Osteocyte (in vitro differentiated cells): Measurements from ENCODE around the gene SNRK. TPM values are rescaled to one million over a fixed set of nuclear protein-coding genes. Genes with fewer than 3 reads are reported as not detected.

Experiments used
- DNase-seq: peaks from one replicate; pipeline ENCODE4 v3.0.0; 2021; ENCODE audit warnings: mixed read lengths; ENCODE audit not compliant: unreplicated experiment; ENCODE audit errors: extremely low spot score
- H3K27ac Mint-ChIP-seq: one replicate; pipeline ENCODE4 v1.8.0; 2021; ENCODE audit warnings: mild to moderate bottlenecking, mixed read lengths; ENCODE audit not compliant: unreplicated experiment
- H3K27me3 Mint-ChIP-seq: one replicate; pipeline ENCODE4 v1.8.0; 2021; ENCODE audit warnings: mixed read lengths; ENCODE audit not compliant: unreplicated experiment
- H3K36me3 Mint-ChIP-seq: one replicate; pipeline ENCODE4 v1.8.0; 2021; ENCODE audit warnings: mixed read lengths; ENCODE audit not compliant: unreplicated experiment
- H3K4me1 Mint-ChIP-seq: one replicate; pipeline ENCODE4 v1.8.0; 2021; ENCODE audit warnings: mixed read lengths; ENCODE audit not compliant: unreplicated experiment
- H3K4me3 Mint-ChIP-seq: one replicate; pipeline ENCODE4 v1.8.0; 2021; ENCODE audit warnings: mild to moderate bottlenecking, moderate library complexity, mixed read lengths; ENCODE audit not compliant: unreplicated experiment
- H3K9me3 Mint-ChIP-seq: one replicate; pipeline ENCODE4 v1.8.0; 2021; ENCODE audit warnings: mixed read lengths; ENCODE audit not compliant: unreplicated experiment
- total RNA-seq: library from RNA; stranded (reverse); gene quantifications from 2 replicates; pipeline ENCODE4 v1.2.1, GENCODE V29; 2021
- TF ChIP-seq, protein P1 (sequence below): fragments of 200-600 bp; sonication (generic); IDR thresholded peaks from 2 replicates; pipeline ENCODE4 v1.5.0; 2021; ENCODE audit warnings: antibody characterized with exemption, mild to moderate bottlenecking, moderate library complexity

Gene SNRK
- total RNA-seq, 1 donor from 2014 or later: 25.9 TPM

DNA sequence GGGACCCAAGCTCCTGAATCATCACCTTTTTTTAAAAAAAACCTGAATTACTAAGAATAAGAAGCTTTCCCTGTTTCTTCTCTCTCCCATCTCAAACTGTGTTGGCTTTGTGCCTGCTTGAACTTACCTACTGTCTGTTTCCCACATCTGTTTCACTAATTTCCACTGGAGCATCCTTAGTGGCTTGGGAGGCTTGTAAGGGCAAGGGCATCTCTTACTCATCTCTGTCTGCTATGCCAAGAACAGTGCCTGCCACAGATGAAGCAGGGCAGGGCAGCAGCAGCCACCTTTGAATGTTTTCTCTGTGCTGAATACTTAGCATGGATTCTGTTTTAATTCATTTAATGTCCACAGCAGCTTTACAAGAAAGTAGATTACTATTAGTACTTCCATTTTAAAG, 42.3 kb downstream of the SNRK start:
- H3K27ac Mint-ChIP-seq: no peak overlapping the region
- no peaks in the 10 kb centered on the region for H3K9me3 Mint-ChIP-seq
- TF ChIP-seq, protein P1, sequence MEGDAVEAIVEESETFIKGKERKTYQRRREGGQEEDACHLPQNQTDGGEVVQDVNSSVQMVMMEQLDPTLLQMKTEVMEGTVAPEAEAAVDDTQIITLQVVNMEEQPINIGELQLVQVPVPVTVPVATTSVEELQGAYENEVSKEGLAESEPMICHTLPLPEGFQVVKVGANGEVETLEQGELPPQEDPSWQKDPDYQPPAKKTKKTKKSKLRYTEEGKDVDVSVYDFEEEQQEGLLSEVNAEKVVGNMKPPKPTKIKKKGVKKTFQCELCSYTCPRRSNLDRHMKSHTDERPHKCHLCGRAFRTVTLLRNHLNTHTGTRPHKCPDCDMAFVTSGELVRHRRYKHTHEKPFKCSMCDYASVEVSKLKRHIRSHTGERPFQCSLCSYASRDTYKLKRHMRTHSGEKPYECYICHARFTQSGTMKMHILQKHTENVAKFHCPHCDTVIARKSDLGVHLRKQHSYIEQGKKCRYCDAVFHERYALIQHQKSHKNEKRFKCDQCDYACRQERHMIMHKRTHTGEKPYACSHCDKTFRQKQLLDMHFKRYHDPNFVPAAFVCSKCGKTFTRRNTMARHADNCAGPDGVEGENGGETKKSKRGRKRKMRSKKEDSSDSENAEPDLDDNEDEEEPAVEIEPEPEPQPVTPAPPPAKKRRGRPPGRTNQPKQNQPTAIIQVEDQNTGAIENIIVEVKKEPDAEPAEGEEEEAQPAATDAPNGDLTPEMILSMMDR: no peak
- no peak overlapping the region for H3K4me3 Mint-ChIP-seq
- peaks cover 17% of the 10 kb centered on the region for H3K36me3 Mint-ChIP-seq
- no peak for DNase-seq
- peaks cover 22% of the 10 kb centered on the region for H3K4me1 Mint-ChIP-seq
- no peaks in the 10 kb centered on the region for H3K27me3 Mint-ChIP-seq

DNA sequence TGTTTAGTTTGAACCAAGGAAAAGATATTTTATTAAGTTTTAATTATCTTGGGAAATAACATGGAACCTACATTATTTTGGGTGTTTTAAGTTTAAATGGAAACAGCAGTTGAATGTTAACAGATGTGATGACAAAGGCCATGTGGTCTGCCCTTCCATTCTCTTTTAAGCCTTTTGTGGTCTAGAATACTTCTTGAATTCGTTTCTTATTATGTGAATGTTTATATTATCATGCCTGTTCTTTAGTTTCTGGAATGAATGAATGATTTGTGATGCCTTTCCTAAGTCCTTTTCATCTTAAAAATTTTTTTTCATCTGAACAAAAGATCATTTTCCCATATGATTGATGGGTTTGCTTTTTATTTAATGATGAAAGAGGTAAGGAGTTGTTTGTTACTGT, 44.6 kb downstream of the SNRK start:
- DNase-seq: no peak
- Mint-ChIP-seq H3K36me3 (peaks cover 30% of the 10 kb centered on the region), H3K9me3 (peaks cover 11% of the 10 kb centered on the region), H3K4me1 (peaks cover 22% of the 10 kb centered on the region), H3K27me3 (no peaks in the 10 kb centered on the region), H3K4me3 (no peak overlapping the region), H3K27ac (no peak overlapping the region)
- TF ChIP-seq, protein P1: no peak

DNA sequence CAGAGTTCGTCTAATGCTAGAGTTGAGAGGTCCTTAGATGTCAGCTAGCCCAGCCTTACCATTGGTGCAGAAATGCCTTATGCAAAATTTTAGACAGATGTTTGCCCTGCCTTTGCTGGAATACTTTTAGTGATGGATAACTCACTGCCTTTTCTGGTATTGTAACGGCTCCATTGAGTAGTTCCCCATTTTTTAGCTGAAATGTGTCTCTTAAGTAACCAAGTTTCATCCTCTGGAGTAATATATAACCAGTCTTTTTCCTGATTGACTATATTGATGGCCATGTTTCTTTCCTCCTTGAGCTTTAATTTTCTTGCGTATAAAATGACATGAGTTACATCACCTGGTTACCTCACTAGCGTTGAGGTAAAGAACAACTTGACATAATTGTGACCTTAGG, 45.0 kb downstream of the SNRK start:
- H3K9me3 Mint-ChIP-seq: peaks cover 11% of the 10 kb centered on the region
- no peak for DNase-seq
- TF ChIP-seq, protein P1: no peak
- no peaks in the 10 kb centered on the region for H3K27me3 Mint-ChIP-seq
- H3K4me3 Mint-ChIP-seq: no peak overlapping the region
- peaks cover 33% of the 10 kb centered on the region for H3K36me3 Mint-ChIP-seq
- no peak overlapping the region for H3K27ac Mint-ChIP-seq
- peaks cover 21% of the 10 kb centered on the region for H3K4me1 Mint-ChIP-seq

DNA sequence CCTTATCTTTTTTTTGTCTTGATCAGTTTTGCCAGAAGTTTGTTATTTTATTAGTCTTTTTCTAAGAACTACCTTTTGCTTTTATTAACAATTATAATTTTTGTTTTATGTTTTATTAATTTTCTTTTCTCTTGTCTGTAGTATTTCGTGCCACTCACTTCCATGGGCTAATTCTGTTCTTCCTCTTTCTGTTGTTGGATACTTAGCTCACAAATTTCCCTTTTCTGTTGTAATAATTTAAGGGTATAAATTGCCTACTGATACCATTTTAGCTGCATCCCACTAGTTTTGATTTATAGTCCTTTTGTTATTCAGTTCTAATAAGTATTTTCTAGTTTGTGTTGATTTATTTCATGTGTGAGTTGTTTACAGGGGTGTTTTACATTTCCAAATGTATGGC, 48.6 kb downstream of the SNRK start:
- Mint-ChIP-seq H3K27me3 (no peaks in the 10 kb centered on the region), H3K4me1 (peaks cover 3% of the 10 kb centered on the region), H3K27ac (no peak overlapping the region), H3K4me3 (no peak overlapping the region), H3K9me3 (peaks cover 27% of the 10 kb centered on the region), H3K36me3 (peaks cover 59% of the 10 kb centered on the region)
- TF ChIP-seq, protein P1: no peak
- no peak for DNase-seq

DNA sequence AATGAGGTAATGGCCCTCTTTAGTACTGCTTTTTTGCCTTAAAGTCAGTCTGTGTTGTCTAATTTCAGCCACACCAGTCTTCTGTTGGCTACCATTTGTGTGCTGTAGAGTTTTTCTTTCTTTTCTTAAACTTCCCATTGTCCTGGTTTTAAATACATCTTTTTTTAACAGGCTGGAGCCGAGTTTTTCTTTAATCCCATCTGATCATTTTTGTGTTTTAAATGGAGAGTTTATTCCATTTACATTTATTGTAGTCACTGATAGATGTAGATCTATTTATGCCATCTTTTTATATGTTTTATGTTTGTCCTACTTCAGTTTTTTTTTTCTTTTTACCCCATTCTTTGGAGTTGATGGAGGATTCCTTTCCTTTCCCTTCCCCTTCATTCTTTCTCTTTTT, 49.5 kb downstream of the SNRK start:
- Mint-ChIP-seq H3K36me3 (peaks cover 65% of the 10 kb centered on the region), H3K9me3 (peaks cover 30% of the 10 kb centered on the region), H3K4me1 (peaks cover 3% of the 10 kb centered on the region)

More for the DNA sequence above, 49.5 kb downstream of the SNRK start:
- no peak overlapping the region for H3K4me3 Mint-ChIP-seq
- TF ChIP-seq, protein P1: no peak
- no peak for DNase-seq
- no peaks in the 10 kb centered on the region for H3K27me3 Mint-ChIP-seq
- no peak overlapping the region for H3K27ac Mint-ChIP-seq
